Stimulated activated CD4-positive, alpha-beta T cell treated with anti-CD3 and anti-CD28 coated beads, Interleukin-1b, Interleukin-23, amount 100 ng/mL, for 48 hours (primary cell): Measurements from ENCODE around the gene HPCA.

ENCODE experiments used
- DNase-seq: peaks from one replicate; pipeline ENCODE4 v3.0.0-alpha.2; 2020

The HPCA gene

DNA sequence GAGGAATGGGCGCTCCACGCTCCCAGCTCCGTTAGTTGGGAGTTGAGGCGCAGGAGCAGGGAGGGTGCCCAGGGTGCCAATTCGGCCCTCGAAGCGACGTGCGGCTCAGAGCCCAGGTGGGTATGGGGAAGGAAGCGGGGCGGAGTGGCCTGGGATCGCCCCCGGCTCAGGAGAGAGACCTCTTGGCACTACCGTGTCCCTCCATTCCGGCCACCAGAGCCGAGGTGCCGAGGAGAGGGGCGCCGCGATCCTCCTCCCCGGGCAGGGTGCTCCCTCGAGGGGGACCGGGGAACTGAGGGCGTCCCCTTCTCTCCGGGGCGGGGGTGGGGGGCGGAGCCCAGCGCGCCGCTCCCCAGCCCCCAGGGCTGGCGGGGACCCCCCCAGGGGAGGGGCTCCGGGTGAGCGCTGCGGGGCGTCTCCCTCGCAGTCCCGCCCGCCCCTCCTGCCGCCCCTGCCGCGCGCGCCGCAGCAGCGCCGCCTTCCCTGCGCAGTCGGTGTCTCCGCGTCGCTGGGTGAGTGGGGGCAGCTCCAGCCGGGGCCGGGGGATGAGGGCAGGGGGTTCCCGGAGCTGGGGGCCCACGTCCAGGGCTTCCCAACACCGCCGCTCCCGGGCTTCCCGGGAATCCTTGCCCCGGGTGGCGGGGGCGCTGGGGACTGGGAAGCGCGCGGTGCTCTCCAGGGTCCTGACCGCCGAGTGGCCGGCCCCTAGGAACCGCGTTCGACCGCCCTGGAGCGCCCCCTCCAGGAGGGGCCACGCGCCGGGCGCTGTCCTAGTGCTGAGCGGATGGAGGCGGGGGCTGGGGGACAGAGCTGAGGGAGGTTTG is at the start of gene HPCA:
Gene HPCA, plus strand, starts transcription at position 488 of the 824 bp plus-strand sequence. CDS start 2,408 bp downstream, outside the sequence.
- DNase-seq = peak; percentile 54

GRCh38 chr1:32848354-32849063 is 37.8 kb upstream of the HPCA start:
- DNase-seq = no peak

GRCh38 chr1:32855861-32856617 is 30.3 kb upstream of the HPCA start:
- no peak for DNase-seq

- no peak for DNase-seq
Observed at GRCh38 chr1:32858136-32858535, 28.2 kb upstream of the HPCA start.

GRCh38 chr1:32858791-32859190 is 27.5 kb upstream of the HPCA start:
- DNase-seq = no peak

DNA sequence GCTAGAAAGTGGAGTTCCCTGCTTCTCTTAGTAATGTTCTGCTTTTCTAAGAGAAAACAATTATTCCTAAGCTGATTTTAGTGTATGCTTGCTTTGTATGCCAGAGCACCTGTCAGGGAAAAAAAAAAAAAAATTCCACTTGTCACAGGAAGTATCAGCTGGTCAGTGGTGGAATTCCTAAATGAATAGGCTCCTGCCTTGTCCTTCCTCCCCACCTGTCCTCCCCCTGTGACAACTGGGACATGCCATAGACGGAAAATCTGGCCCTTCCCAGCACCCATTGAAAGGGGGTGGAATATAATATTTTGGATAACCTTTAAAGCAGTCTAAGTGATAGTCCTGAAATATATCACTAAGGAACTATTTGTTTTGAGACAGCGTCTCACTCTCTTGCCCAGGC is 26.4 kb upstream of the HPCA start:
- no peak for DNase-seq

- DNase-seq = no peak
Observed at GRCh38 chr1:32860566-32860965, 25.7 kb upstream of the HPCA start.

DNA sequence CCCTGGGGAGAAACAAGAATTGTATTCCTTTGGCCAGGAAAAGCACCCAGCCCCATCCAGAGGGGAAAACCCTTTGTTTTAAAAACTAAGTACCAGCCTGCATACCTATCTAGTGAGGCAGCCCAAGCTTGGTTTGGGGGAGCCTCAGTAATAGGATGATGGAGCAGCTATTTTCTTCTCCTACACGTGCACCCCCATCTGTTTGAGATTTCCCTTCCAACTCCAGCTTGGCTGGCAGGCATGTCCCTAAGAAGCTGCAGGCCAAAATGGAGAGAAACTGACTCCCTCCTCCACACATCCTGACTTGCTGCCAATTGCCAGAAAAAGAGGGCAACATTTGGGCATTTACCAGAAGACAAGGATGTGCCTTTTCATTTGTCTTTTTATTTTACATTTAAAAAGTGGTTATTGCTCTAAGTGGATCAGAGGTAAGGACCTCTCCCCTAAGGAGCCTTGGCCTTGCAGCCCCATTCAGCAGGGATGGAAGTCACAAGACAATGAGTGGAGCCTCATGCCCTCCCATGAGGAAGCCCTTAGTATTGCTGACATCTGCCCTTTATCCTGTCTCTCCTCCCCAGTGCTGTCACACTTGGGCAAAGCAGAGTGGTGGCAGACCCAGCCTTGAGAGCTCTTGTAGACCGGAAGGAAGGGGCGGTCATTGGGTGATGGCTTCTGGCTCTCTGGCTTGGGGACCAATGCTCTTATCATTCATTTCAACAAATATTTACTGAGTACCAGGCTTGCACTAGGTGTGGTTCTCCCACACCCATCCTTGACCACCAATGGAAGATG is 24.2 kb upstream of the HPCA start:
- DNase-seq = no peak

DNA sequence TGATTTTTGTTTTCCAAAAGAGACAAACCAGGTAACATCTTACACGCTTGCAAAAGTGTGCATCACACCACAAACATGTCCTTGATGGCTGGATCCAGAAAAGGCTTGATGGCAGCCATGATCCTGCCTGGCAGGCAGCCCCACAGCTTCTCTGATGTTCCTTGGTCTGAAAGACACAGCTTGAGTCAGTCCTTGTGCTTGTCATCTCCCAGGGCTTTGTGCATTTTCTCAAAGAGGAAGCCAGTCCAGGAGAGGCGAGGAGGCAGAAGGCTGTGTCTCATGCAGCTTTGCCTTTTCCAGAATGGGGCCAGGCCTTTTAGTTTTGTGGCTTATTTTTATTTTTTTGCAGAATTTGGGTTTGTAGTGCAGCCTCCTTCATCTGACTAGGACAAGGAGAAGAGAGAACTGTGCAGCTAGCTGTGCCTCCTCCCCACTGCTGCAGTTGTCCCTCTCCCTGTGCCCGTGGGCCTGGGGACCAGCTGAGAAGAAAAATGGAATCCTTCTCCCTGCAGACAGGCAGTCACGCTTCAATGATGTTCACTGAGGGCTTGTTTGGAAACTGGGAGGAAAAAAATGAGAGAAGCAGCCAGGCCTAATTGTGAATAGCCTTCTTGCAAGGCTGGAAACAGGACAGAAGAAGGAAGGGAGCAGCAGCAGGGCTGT is 22.9 kb upstream of the HPCA start:
- DNase-seq = no peak

DNA sequence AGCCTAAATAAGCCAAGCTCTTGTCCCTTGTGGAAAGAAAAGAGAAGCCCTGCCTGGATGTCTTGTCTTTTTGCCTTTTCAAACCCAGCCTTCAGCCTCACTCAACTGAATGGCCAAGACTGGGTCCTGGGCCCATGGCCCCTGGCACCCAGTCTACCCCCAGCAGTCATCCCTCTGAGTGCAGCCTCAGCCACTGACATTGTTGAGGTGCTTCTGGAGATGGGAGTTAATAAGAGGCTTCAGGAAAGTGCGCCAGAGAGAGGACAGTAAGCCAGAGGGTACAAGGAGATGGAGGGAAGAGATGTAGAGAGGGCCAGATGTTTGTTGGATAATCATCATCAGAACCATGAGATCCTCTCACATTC is 22.4 kb upstream of the HPCA start:
- no peak for DNase-seq

DNA sequence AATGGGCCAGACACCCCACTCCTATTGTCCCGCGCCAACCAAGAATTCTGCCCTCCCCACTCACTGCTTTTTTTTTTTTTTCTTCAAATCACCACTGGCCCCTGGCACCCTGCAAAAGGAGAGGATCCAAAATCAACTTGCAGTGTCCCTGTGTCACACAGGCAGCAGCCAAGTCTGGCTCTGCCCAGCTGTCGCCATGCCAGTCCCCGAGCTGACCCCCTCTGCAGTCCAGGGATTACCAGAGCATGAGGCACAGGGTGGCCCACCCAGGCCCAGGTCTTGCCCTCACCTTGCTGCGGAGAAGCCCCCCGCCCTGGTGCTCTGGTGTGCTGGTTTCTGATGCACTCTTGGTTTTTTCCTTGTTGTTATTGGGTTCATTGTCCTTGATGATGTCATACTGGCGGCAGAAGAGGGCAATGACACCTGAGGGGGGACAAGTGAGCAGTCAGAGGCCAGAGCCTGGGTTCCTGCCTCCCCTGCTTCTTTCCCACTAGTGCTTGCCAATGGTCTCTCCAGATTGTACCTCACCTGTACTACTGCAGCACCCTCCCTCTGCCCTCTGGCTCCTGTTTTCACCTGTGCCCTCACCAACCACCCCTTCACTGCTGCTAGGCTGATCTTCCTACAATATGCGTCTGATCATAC is 21.8 kb upstream of the HPCA start:
- DNase-seq = no peak

GRCh38 chr1:32865639-32866405 is 20.5 kb upstream of the HPCA start:
- DNase-seq = no peak

GRCh38 chr1:32867151-32867550 is 19.1 kb upstream of the HPCA start:
- no peak for DNase-seq

- no peak for DNase-seq
Observed at GRCh38 chr1:32867671-32868070, 18.6 kb upstream of the HPCA start.

DNA sequence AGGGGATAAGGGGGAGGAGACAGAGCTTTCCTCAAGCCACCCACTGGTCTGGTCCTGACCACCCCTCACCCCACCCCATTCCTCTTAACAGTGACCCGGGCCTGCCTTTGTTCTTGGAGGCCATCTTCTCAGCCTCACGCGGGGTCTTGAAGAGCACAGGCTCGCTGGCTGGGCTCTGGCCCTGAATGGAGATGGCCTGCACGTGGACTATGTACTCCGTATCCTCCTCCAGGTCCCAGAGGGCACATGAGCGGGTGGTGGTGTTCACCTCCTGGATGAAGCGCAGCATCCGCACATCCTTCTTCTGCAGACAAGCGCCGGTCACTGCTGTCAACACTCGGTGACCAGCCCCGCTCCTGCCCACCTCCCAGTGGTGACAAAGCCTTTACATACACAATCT is 18.2 kb upstream of the HPCA start:
- DNase-seq = no peak

DNA sequence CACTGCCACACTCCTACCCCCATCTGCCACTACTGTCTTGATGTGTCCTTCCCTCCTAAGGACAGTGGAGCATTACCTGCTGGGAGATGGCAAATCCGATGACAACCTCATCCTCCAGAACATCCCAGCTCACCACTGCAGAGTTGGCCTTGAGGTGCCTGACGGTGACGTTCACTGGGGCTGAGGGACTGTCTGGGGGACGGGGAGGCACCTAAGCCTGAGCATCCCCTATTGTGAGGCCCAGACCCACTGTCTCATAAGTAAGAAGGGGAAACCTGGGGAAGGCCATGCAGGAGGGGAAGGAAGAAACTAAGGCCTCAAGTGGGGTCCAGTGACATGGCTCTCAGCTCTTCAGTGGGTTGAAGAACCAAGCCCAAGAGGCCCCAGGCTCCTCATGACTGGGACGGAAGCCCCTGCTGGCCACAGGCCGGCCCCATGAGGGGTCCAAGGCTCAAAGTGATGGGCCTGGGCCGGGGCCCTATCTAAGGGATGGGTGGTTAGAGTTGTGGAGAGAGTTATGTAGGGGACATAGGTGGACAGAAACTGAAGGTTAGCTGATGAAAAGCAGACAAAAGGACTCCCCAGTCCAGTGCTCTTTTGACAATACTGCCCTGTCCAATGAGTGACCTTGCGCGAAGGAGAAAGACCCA is 17.4 kb upstream of the HPCA start:
- no peak for DNase-seq

DNA sequence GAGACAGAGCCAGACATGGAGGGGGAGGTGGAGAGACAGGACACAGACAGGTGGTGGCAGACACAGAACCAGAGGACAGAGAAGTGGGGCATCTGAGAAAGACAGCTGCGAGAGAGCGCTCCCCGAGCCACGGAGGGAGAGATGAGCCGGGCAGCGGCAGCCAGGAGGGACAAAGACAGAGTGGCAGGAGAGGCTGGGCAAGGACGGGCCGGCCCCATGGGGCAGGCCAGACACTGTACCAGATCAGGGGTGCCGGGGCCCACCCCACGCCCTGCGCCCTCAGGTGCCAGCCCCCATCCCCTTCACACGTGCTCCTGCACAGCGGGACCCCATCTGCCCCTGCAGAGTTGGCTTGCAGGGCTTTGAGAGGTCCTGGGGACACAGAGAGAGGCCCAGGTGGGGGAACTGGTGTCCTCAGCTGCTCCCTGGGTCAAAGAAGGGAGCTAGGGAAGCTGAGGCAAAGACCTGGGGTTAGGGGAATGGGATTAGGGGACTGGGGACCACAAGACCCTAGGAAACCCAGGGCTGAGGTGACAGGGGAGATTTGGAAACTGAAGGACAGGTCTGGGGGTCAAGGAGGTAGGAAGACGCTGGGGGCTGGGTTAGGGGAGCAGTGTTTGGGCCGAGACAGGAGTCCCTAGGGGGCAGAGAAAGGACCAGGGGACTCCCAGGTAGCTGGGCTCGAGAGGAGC is 16.2 kb upstream of the HPCA start:
- no peak for DNase-seq

DNA sequence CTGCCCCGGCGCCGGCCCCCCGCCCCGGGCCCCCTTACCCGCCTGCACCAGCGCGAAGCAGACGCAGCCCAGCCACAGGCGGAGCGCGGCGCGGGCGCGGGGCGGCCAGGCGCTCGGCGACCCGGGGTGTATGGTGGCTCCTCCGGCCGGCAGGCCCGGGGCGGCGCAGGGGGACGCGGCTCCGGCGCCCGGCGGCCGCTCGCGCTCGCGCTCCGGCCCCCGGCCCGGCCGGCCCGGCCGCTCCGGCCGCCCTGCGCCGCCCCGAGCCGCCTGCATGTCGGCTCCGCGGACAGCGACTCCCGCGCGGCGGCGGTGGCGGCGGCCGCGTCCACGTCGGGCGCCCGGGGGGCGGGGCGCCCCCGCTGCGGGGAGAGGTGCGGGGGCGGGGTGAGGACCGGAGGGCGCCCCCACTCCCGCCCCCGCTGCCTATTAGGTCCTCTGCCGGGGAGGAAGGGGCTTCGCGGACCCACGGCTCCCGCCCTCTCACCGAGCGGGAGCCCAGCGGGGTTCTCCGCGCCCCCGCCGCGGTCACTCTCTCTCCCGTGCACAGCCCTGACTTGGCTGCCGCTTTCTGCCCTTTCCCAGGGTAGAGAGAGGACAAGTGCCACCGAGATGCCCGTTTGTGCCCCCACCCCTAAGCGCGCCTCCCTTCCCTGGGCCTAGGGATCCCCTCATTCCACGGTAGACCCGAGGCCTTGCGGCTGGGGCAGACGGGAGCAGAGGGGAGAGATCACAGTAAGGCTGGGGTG is 15.5 kb upstream of the HPCA start, which contains the start of gene FNDC5:
Gene FNDC5, minus strand, starts transcription at position 298 of the 749 bp plus-strand sequence.
- DNase-seq = no peak
